Cardiac fibroblast (primary cell): Measurements from ENCODE around the gene DKK3.

ENCODE experiments used
- DNase-seq, 2 donors: peaks; one replicate each; pipeline versions ENCODE4 v3.0.0 to v3.0.0-alpha.2; 2010; ENCODE audit warnings: low read depth in 2 of 2
- H3K4me3 ChIP-seq, 2 donors: replicated peaks in 1 of 2; 1 replicate in 1 of 2; 2 replicates in 1 of 2; pipeline ENCODE4 v1.5.1; 2011; ENCODE audit warnings: low read depth in 2 of 2, low read length in 2 of 2, mild to moderate bottlenecking in 2 of 2, moderate library complexity in 1 of 2
- CTCF ChIP-seq: IDR thresholded peaks from one replicate; pipeline ENCODE4 v1.5.1; 2011; ENCODE audit warnings: low read depth, mild to moderate bottlenecking, low read length, inconsistent platforms

The DKK3 gene

GRCh38 chr11:11967669-11968510 lies 40.5 kb downstream of the DKK3 start:
- no peak for DNase-seq
- TF ChIP-seq CTCF = no peak
- H3K4me3 ChIP-seq = no peak overlapping the region

GRCh38 chr11:11966826-11967668 lies 41.4 kb downstream of the DKK3 start:
- no peak overlapping the region for H3K4me3 ChIP-seq
- peak; percentile 42 to 58 for DNase-seq
- peak; percentile 87 for TF ChIP-seq CTCF

- no peak overlapping the region for H3K4me3 ChIP-seq
- no peak for DNase-seq
- no peak for TF ChIP-seq CTCF
Measured at GRCh38 chr11:11966354-11966741, 42.1 kb downstream of the DKK3 start.

GRCh38 chr11:11965656-11966353 lies 42.6 kb downstream of the DKK3 start:
- no peak overlapping the region for H3K4me3 ChIP-seq
- no peak for TF ChIP-seq CTCF
- no peak for DNase-seq

GRCh38 chr11:11965192-11965591 lies 43.2 kb downstream of the DKK3 start:
- no peak for DNase-seq
- no peak for TF ChIP-seq CTCF
- no peak overlapping the region for H3K4me3 ChIP-seq

- H3K4me3 ChIP-seq = no peak overlapping the region
- no peak for DNase-seq
- no peak for TF ChIP-seq CTCF
Measured at GRCh38 chr11:11964774-11965150, 43.7 kb downstream of the DKK3 start.
